GM12878 (cell line): ENCODE data around the gene NDUFAB1. TPM values are rescaled to one million over a fixed set of nuclear protein-coding genes. Genes with fewer than 3 reads are reported as not detected.
A peak's percentile ranks its signal among the peaks of the same experiment; 100 is the strongest.

Experiments
- DPF2 ChIP-seq: fragments of 450-650 bp; IDR thresholded peaks from 2 replicates; pipeline ENCODE4 v1.6.1; 2017; ENCODE audit warnings: mild to moderate bottlenecking
- GATAD2B ChIP-seq: fragments of 450-650 bp; conservative IDR thresholded peaks from 2 replicates; pipeline ENCODE4 v1.6.1; 2017; ENCODE audit warnings: low read depth, mild to moderate bottlenecking, moderate library complexity
- MEF2B ChIP-seq: fragments of 450-650 bp; IDR thresholded peaks from 2 replicates; pipeline ENCODE4 v1.6.1; 2018; ENCODE audit warnings: mild to moderate bottlenecking, moderate library complexity; ENCODE audit not compliant: partially characterized antibody, poor library complexity, severe bottlenecking
- MXI1 ChIP-seq: fragments of 150-350 bp; IDR thresholded peaks from 2 replicates; pipeline ENCODE4 v1.6.1; 2011; ENCODE audit warnings: low read depth, mild to moderate bottlenecking, inconsistent platforms, low read length, improper control_type of control experiment
- RBBP5 ChIP-seq: fragments of 200-600 bp; sonication (generic); conservative IDR thresholded peaks from 2 replicates; pipeline ENCODE4 v1.6.1; 2016
- SMARCA5 ChIP-seq: fragments of 450-650 bp; IDR thresholded peaks from 2 replicates; pipeline ENCODE4 v1.6.1; 2017; ENCODE audit warnings: mild to moderate bottlenecking
- SREBF1 ChIP-seq: IDR thresholded peaks from 2 replicates; pipeline ENCODE4 v1.6.1; 2012; ENCODE audit warnings: mild to moderate bottlenecking, low read length
- STAT3 ChIP-seq: IDR thresholded peaks from 2 replicates; pipeline ENCODE4 v1.6.1; 2011; ENCODE audit warnings: low read depth, low read length, improper control_type of control experiment
- polyA plus RNA-seq, 11 experiments: library from polyadenylated mRNA; depleted of rRNA in 4 of 11; unstranded in 6 of 11; stranded (reverse) in 5 of 11; fragments of >200 nt; fragmentation: Nextera tagmentation in 4 of 11; fragmentation: Illumina TruSeq in 1 of 11; extraction: Ambion mirVana in 4 of 11; extraction: Trizol in 1 of 11; gene quantifications; 1 replicate in 1 of 11; 2 replicates in 10 of 11; pipeline versions ENCODE4 v1.2.1 to v1.2.3, GENCODE V29; 2011 to 2016; ENCODE audit warnings: inconsistent platforms in 2 of 11, missing spikeins in 2 of 11, low read depth in 1 of 11
- total RNA-seq, 4 experiments: library from RNA; depleted of rRNA in 3 of 4; stranded (reverse); fragments of >200 nt in 3 of 4; fragmentation: Illumina TruSeq in 1 of 4; extraction: Trizol in 1 of 4; gene quantifications; 2 replicates each; pipeline versions ENCODE4 v1.2.1 to v1.2.3, GENCODE V29; 2013 to 2021
- TF ChIP-seq, protein P1 (sequence below): fragments of 450-650 bp; IDR thresholded peaks from 2 replicates; pipeline ENCODE4 v1.6.1; 2017; ENCODE audit warnings: mild to moderate bottlenecking, low read depth, inconsistent platforms; ENCODE audit not compliant: poor library complexity, severe bottlenecking

Gene NDUFAB1
- total and polyA plus RNA-seq, 10 of the 15 experiments (the other 5 are each of a cell fraction or from before 2014, with no cell fraction given): 79.9 to 584 (median 231) TPM

DNA sequence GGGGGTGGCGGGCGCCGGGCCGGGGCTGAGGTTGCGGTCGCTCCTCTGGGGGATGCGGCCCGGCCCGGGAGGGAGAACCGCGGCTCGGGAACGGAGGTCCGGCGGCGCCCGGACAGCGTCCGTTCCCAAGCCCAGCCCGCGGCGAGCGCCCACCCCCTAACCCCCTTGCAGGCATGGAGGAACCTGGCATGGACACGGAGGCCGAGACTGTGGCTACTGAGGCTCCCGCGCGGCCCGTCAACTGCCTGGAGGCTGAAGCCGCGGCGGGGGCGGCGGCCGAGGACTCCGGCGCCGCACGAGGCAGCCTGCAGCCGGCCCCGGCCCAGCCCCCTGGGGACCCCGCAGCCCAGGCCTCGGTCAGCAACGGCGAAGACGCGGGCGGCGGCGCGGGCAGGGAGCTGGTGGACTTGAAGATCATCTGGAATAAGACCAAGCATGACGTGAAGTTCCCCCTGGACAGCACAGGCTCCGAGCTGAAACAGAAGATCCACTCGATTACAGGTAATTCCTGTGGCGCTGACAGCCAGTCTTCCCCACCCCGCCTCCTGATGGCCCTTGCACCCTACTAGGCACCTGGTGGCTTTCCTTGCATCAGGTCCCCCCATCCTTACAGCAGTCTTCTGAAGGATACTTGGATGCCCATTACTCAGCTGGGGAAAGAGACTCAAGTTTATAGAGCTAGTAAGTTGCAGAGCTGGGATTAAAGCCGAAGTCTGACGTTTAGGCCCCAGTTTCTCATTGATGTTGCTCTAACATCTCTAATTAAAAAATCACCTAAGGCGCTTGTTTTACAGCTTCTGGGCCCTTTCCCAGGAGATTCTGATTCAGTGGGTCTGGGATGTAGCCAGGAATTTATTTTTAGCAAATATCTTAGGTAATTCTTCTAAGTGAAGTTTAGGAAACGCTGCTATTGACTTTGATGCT is 38.1 kb downstream of the NDUFAB1 start (continued):
- TF ChIP-seq, protein P1, sequence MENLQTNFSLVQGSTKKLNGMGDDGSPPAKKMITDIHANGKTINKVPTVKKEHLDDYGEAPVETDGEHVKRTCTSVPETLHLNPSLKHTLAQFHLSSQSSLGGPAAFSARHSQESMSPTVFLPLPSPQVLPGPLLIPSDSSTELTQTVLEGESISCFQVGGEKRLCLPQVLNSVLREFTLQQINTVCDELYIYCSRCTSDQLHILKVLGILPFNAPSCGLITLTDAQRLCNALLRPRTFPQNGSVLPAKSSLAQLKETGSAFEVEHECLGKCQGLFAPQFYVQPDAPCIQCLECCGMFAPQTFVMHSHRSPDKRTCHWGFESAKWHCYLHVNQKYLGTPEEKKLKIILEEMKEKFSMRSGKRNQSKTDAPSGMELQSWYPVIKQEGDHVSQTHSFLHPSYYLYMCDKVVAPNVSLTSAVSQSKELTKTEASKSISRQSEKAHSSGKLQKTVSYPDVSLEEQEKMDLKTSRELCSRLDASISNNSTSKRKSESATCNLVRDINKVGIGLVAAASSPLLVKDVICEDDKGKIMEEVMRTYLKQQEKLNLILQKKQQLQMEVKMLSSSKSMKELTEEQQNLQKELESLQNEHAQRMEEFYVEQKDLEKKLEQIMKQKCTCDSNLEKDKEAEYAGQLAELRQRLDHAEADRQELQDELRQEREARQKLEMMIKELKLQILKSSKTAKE: no peak
- peak; percentile 72; the same call in 1 of the 2 replicates for TF ChIP-seq DPF2
- peak; percentile 45; the same call in 1 of the 2 replicates for TF ChIP-seq SMARCA5
- no peak for TF ChIP-seq STAT3
- no peak for TF ChIP-seq SREBF1
- TF ChIP-seq RBBP5: no peak
- TF ChIP-seq GATAD2B: peak; percentile 89
- peak; percentile 37 for TF ChIP-seq MEF2B
- no peak for TF ChIP-seq MXI1
